ENCODE measurements around the gene SKOR1.

The SKOR1 gene

DNA sequence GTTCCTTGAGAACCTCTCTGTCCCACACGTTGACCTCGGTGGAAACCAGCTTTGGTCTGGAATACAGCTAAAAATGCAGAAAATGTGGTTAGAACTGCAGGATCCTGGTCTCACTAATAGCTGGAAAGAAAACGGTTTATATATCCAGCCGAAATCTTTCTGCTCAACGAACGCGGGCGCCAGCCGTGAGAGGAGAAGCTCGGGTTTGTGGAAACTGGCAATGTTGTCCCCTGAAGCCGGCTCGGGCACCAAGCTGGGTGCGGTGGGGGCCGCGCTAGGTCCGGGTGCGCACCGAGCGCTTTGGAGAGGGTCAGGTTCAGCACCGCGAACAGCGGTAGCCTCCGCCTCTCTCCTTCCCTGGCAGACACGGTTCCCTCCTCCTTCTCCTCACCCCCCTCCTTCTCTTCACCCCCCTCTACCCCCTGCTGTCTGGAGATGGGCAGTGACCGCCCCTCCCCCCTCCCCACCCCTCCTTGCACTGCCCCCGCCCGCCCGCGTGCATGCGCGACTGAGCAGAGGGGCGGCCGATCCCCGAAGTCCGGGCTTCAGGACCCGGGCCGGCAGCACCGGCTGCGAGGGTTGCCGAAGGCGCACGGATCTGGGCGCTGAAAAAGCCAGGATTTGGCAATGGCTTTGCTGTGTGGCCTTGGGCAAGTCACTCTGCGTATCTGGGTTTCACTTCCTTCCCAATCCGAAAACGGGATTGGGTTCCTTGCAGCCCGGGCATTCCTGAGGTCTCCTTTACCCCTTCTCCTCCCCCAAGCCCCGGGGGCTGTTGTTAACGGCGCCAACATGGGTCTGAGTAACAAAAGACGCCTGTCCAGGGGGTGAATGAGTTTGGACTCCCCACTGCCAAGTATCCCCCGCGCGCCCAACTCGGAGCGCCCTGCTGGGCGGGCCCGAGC, at the start of gene SKOR1:
SKOR1 (plus strand) TSS at position 534 of the 905 bp plus-strand sequence; CDS start at position 628, 94 bp downstream.
- no peak for DNase-seq (ENCODE audit: low spot score)

DNA sequence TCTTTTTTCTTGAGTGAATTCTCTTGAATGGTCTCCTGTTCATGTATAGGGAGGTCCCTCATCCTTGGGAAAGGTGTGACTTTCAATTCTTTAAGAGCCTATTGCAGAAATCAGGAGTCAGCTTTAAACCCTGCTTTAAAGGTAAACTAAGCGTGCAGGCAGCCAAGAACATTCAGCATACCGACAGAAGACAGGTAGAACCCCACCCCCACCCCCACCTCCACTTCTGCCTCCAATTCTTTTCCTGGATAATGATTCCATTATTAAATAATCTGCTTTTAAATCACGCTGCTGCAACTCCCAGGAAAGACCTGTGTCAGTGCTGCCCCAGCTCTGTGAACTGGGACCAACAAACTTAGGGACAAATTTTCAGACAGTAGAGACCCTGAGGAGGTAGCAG, 49.3 kb upstream of the SKOR1 start:
- DNase-seq (ENCODE audit: low spot score) = no peak

GRCh38 chr15:67776600-67776999, 48.7 kb upstream of the SKOR1 start:
- no peak for DNase-seq (ENCODE audit: low spot score)

DNA sequence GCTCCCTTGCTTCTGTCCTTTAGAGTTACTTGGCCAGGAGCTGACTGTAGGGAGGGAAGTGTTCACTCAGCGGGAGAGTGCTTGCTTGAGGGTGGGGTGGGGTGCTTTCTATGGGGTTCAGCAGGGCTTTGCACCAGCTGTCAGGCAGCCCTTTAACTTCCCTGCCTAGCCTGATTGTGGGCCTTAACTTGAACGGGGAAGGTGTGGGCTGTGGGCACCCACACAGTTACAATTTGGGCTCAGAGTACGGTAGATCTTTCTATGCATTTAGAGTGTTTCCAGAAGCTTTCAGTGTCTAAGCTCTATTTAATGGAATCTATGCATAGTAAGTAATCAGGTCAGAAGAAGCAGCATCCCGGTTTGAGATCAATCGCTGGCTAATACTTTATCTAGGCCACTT, 48.2 kb upstream of the SKOR1 start:
- DNase-seq (ENCODE audit: low spot score) = no peak

DNA sequence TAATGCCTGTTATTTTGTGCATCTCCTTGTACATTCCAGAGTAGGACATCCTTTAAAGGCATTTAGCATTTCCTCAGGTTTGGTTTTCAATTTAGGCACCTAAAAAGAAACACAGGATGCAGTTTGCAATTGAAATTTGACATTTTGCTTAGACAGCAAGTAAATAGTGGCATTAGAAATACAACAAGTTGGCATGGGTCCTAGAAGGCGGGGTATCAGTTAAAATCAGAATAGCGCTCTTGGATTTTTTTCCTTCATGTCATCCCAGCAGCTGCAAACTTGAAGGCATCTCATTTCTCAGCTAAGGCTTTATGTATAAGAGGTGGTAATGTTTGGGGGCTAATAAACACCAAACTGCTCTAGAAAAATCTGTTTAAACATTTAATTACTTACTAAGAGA, 47.5 kb upstream of the SKOR1 start:
- DNase-seq (ENCODE audit: low spot score) = no peak

DNA sequence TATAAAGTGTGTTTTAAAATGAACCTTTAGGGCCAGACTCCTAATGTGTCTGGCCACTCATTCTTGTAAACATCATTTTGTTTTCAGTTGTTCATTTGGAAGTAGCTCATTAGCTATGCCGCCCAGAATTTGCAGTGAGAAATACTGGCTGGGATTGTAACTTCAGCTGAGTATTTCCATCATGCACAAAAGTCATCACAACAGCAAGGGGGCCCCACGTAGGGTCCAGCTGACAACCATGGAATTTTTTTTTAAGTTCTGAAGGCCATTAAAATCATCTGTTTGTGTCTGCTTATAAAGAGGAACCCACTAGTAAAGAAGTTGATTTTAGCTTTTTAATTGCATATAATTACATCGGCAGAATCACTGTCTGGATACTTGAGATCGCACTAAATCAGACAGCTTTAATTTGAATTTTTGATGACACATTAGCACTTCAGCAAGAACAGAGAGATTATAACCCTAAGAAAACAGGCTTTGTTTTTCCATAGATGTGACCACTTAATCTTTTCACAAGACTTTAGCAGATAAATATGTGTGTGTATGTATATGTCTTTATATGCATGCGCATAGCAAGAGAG, 46.3 kb upstream of the SKOR1 start:
- DNase-seq (ENCODE audit: low spot score) = no peak

DNA sequence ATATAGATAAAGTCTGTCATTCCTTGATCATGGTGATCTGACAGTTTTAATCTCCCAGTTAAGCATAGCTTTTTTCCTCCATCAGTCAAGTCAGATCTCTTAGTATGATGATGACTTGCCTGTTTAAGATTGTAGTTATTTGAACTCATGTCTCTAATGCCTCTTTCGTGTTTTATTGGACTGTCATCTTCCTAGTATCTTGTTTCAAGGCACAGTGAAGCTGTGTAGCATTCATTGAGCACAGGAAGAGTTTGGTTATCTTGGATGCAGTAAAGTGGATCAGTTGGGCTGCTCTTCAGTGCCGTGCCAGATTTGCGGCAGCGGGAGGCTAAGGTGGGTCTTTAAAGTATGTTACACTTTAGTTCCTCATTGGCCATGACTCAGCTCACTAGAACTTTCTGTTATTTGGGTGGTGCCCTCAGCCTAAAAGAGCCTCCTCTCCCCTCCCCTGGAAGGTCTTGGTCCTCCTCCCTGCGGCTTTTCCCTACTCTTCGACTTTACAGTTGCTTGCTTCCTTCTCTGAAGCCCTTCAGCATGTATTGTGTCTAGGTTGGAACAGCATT, 45.7 kb upstream of the SKOR1 start:
- DNase-seq (ENCODE audit: low spot score) = no peak

DNA sequence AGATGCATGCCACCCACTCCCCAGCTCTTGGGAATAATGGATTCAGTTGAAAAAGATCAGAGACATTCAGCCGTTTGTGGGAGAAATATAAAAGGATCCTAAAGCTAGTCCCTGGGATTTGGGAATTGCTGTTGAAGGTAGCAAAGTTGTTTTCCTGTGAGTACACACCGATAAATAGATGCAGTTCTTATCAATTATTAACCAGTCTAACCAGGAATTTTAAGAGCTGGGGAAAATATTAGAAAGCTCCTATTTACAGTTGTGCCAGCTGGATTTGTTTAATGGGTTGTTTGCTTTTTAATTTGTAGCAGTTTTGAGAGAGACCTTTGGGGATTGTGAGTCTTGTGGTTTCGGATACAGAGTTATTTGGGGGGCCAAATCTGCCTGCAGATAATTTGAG, 44.2 kb upstream of the SKOR1 start:
- no peak for DNase-seq (ENCODE audit: low spot score)

- no peak for DNase-seq (ENCODE audit: low spot score)
Observed at GRCh38 chr15:67781907-67782690, 43.2 kb upstream of the SKOR1 start.

DNA sequence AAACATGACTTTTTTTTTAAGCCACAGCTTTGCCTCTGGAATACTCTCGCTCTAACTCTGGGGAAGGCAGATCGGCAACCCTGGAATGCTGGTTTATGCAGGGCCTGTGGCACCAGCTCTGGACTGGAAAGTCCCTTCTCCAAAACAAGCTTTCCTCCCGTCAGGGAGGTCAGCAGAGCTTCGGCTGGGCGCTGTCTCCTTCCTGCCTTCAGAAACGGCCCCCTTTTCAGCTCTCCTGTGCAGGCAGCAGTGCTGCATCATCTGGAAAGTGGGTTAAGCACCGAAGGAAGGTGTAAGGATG, 42.7 kb upstream of the SKOR1 start:
- DNase-seq (ENCODE audit: low spot score) = no peak

GRCh38 chr15:67783303-67783702, 42.0 kb upstream of the SKOR1 start:
- DNase-seq (ENCODE audit: low spot score) = no peak

DNA sequence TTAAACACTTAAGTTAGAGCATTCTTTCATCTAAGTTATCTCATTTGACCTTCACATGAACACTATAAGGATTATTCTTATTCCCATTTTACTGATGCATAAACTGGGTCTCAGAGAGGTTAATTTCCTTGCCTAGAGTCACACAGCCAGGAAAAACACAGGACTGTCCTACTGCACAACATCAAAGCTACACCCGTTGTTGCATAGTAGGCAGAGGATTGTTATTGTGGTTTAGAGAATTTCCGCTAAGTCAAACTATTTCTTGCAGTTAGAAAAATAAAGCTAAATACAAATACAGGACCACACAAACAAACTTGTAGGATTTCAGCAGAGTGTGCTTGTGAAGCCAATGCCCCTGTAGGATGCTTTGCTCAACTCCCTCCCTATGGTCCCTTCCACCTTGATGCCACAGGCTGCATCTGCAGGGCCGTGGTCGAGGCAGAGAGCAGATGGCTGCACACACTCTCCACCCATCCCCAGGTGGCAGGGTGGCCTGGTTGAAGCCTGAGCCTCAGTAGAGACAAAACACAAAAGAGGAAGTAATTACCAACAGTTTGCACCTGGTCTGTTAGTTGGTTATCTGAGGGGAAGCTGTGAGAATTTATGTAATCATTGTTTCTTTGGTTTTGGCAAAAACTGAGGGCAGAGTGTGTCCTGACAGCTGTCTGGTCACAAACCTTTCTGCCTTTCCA, 41.1 kb upstream of the SKOR1 start:
- DNase-seq (ENCODE audit: low spot score) = no peak

- DNase-seq (ENCODE audit: low spot score) = no peak
Observed at GRCh38 chr15:67784856-67785430, 40.4 kb upstream of the SKOR1 start.

DNA sequence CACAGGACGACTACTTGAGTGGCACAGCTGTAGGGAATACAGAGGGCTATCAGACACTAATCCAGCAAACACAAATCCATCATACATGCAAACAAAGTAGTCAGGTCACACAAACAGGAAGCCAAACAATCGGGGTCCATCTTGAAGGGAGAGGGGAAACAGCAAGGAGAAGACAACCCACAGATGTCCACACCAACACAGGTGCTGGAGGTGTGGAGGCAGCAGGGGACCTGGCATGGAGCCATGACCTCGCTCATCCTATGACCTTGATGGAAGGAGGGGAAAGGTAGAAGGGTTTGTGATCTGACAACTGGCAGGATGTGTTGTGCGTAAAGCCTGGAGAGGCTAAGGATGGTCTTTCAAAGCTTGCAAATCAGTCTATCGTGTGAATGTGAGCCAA, 39.9 kb upstream of the SKOR1 start:
- DNase-seq (ENCODE audit: low spot score) = no peak

- no peak for DNase-seq (ENCODE audit: low spot score)
Observed at GRCh38 chr15:67786646-67787045, 38.7 kb upstream of the SKOR1 start.

DNA sequence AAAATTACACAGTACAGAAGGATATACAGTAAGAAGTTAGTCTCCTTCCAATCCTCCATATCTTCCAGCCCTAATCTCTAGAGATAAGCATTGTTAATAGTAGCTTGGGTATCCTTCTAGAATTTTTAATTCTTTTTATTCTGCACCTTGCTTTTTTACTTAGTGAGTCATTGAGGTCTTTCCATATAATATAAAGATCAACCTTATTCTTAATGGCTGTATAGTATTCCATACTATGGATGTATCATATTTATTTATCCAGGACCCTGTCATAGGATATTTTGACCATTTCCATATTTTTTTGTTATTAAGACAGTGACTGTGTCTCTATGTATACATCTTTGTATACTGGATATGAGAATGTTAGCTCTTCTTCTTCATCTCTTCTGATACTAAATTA, 36.3 kb upstream of the SKOR1 start:
- no peak for DNase-seq (ENCODE audit: low spot score)

DNA sequence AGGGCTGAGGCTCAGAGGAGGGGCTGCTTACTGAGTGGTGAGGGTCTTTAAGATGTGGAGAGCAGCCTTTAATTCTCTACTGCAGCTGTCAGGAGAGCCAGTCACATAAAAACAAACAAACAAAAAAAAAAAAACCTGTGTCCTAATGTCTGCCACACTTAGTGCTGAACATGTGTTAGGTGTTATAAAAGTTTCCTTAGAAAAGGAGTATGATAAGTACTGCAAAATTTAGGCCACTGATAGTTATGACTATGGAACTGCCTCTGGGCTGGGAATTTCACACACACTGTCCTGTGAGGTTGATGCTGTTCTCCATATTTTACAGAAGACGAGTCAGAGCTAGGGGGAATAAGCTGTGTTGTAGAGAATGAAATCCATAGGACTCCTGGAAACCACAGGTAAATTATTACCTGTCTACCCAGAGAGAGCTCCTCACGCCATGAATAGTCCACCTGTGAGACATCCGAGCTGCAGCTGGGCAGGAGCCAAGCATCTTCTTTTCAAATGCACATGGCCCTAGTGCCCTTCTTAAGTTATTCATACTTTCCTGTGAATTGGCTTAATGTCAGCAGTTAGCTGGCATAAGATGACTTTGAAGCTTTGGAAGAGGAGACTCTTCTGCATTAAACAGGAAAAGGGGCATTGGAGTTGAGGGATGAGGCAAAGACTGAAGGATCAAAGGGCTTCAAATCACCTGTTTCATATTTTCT, 34.5 kb upstream of the SKOR1 start:
- no peak for DNase-seq (ENCODE audit: low spot score)

DNA sequence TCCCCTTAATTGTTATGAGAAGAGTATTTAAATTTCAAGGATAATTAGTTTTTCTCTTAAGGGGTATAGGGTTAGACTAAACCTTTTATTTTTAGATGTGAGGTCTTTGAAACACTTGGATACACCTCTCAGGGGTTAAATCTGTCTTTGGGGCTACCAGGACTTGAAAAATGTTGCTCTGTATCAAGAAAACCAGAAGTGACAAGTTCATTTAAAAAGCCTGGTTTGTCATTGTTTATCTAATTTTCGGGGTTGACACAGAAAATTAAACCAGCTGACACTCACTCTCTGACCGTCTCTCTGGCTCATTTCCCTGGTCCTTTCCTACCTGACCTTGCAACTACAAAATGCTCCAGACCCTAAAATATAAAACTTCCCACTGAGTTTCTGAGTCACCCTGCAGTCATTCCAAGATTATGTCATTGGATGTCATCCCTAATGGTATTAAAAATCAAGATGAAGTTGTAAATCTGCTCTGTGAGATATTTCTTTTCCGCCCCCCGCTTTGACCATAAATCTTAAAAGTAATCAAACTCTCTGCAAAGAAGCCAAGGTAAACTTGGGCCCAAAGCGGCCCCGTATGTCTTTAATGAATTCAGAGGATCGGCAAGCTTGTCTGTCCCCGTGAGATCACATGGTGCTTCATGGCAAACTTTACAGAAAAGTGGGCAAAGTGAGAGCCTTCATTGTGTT, 32.9 kb upstream of the SKOR1 start:
- DNase-seq (ENCODE audit: low spot score) = no peak

DNA sequence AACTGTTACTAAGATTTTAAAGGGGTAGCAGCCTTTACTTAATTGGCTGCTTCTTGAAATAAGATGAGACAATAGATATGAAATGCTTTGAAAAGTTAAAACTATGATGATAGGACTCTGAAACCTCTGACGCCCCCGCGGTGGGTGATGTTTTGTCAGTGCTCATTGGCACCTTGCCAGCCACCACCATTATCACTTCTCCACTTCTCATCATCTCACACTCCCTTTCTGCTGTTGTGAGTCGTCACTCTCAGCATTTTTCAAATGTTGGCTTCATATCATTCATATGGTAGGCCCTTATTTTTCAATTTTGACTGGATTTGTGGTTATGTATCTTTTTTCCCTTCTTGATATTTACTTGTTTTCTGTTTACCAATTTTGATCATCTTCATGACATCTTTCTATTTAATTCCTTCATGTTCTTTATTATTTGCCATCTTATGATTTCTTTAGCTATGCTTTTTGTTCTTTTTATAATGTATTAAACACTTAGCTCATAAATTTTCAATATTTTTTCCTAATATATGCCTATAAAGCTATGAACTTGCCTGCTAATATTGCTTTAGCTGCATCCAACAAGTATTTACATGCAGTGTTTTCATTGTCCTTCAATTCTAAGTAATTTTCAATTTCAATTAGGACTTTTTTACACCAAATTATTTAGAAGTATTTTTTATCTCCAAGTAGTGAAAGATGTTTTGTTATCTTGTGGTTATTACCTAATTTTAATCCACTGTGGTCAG, 30.3 kb upstream of the SKOR1 start:
- no peak for DNase-seq (ENCODE audit: low spot score)
